Activated CD4-positive, alpha-beta memory T cell treated with anti-CD3 and anti-CD28 coated beads, Interleukin-2, amount 10 ng/mL, durations not matched to agents 7 days and 5 days (primary cell): ENCODE data around the gene PEX6. TPM values are rescaled to one million over a fixed set of nuclear protein-coding genes. Genes with fewer than 3 reads are reported as not detected.

Source experiments
- CTCF ChIA-PET: fragments of 350-600 bp; sonication (Branson Sonifier 250); formaldehyde crosslinking; loops from one replicate; lab custom pipeline; 2021; ENCODE audit warnings: antibody characterized with exemption, inconsistent platforms; lab: Charles Lee
- POLR2A ChIA-PET: fragments of 350-600 bp; sonication (Branson Sonifier 250); formaldehyde crosslinking; loops from one replicate; lab custom pipeline; 2021; ENCODE audit warnings: antibody characterized with exemption; lab: Charles Lee
- DNase-seq: peaks from one replicate; pipeline ENCODE4 v3.0.0-alpha.2; 2020
- H3K27ac Mint-ChIP-seq: one replicate; pipeline ENCODE4 v1.8.0; 2021; ENCODE audit warnings: mild to moderate bottlenecking, mixed read lengths
- H3K27me3 Mint-ChIP-seq: one replicate; pipeline ENCODE4 v1.8.0; 2021; ENCODE audit warnings: mixed read lengths
- H3K36me3 Mint-ChIP-seq: one replicate; pipeline ENCODE4 v1.8.0; 2021; ENCODE audit warnings: low read depth, mixed read lengths
- H3K4me1 Mint-ChIP-seq: one replicate; pipeline ENCODE4 v1.8.0; 2021; ENCODE audit warnings: mixed read lengths
- H3K4me3 Mint-ChIP-seq: one replicate; pipeline ENCODE4 v1.8.0; 2021; ENCODE audit warnings: mild to moderate bottlenecking, mixed read lengths
- H3K9me3 Mint-ChIP-seq: one replicate; pipeline ENCODE4 v1.8.0; 2021; ENCODE audit warnings: mixed read lengths
- total RNA-seq, 2 experiments: library from RNA; stranded (reverse); gene quantifications; one replicate each; pipeline ENCODE4 v1.2.3, GENCODE V29; 2021

Gene PEX6
- total RNA-seq, result 10 to 100 TPM; 27.4 to 29.1 TPM

GRCh38 chr6:42978839-42979522 is at the start of gene PEX6:
Gene PEX6, minus strand, starts transcription at chr6:42979181. Its CDS starts 31 bp downstream, at chr6:42979150.
- H3K9me3 Mint-ChIP-seq, result no peaks in the 10 kb centered on the region
- POLR2A ChIA-PET, result interaction anchor here (0.6 to 3.1 kb wide), 36 partner anchors 8 to 531 kb away, joined by 3 to 57 read pairs (median 5); partner anchors contain the start of genes CNPY3, CUL7, GNMT and KLC4

GRCh38 chr6:43026365-43026764 is 47.4 kb upstream of the PEX6 start:
- H3K4me1 Mint-ChIP-seq, result peaks cover 24% of the 10 kb centered on the region
- ChIA-PET POLR2A (interaction anchor here (0.6 kb wide), 1 partner anchor 9 kb away, joined by 4 read pairs; no protein-coding TSS in a partner anchor), CTCF (interaction anchor here (1.3 kb wide), 1 partner anchor 118 kb away, joined by 3 read pairs; no protein-coding TSS in a partner anchor)
- no peak for DNase-seq
- no peak overlapping the region for H3K27ac Mint-ChIP-seq
- H3K36me3 Mint-ChIP-seq, result peaks cover 56% of the 10 kb centered on the region
- H3K4me3 Mint-ChIP-seq, result no peak overlapping the region
- no peaks in the 10 kb centered on the region for H3K27me3 Mint-ChIP-seq
- H3K9me3 Mint-ChIP-seq, result no peaks in the 10 kb centered on the region

More at GRCh38 chr6:42978839-42979522, at the start of gene PEX6:
- Mint-ChIP-seq H3K27me3 (no peaks in the 10 kb centered on the region), H3K36me3 (peaks cover 19% of the 10 kb centered on the region), H3K27ac (peak within 1 kb of the TSS; percentile 99), H3K4me1 (peaks cover 51% of the 10 kb centered on the region), H3K4me3 (peak within 1 kb of the TSS; percentile 88)
- CTCF ChIA-PET, result interaction anchor here (0.9 to 1.6 kb wide), 3 partner anchors 10 to 47 kb away, joined by 3 to 5 read pairs (median 3); partner anchors contain the start of gene KLHDC3
- peak; percentile 97 for DNase-seq

GRCh38 chr6:43024436-43024835 is 45.5 kb upstream of the PEX6 start:
- Mint-ChIP-seq H3K9me3 (no peaks in the 10 kb centered on the region), H3K36me3 (peaks cover 59% of the 10 kb centered on the region), H3K27ac (peak overlapping the region; percentile 37), H3K4me1 (peaks cover 31% of the 10 kb centered on the region), H3K4me3 (peak overlapping the region; percentile 7), H3K27me3 (no peaks in the 10 kb centered on the region)
- POLR2A ChIA-PET, result interaction anchor here (0.6 to 1.3 kb wide), 4 partner anchors 10 to 145 kb away, joined by 3 to 5 read pairs (median 4); partner anchors contain the start of genes KLHDC3, MEA1 and PPP2R5D
- CTCF ChIA-PET, result interaction anchor here (0.6 kb wide), 1 partner anchor 395 kb away, joined by 3 read pairs; no protein-coding TSS in a partner anchor
- no peak for DNase-seq

GRCh38 chr6:43021270-43022047 is 42.5 kb upstream of the PEX6 start, which contains the start of gene RRP36:
Gene RRP36, plus strand, starts transcription at chr6:43021623. Its CDS starts 32 bp downstream, at chr6:43021655.
- DNase-seq, result peak; percentile 63
- Mint-ChIP-seq H3K4me3 (peak within 1 kb of the TSS; percentile 85), H3K27ac (peak within 1 kb of the TSS; percentile 79), H3K27me3 (no peaks in the 10 kb centered on the region), H3K4me1 (peaks cover 46% of the 10 kb centered on the region), H3K9me3 (no peaks in the 10 kb centered on the region), H3K36me3 (peaks cover 62% of the 10 kb centered on the region)
- ChIA-PET CTCF (interaction anchor here (0.8 to 2.3 kb wide), 9 partner anchors 8 to 122 kb away, joined by 3 to 13 read pairs (median 3); partner anchors contain the start of genes CNPY3, KLC4, KLHDC3 and MEA1), POLR2A (interaction anchor here (0.7 to 3.8 kb wide), 14 partner anchors 7 to 1163 kb away, joined by 3 to 27 read pairs (median 4); partner anchors contain the start of genes CNPY3, CUL7, KLHDC3 and PEX6)

- peaks cover 49% of the 10 kb centered on the region for H3K4me1 Mint-ChIP-seq
- H3K27me3 Mint-ChIP-seq, result no peaks in the 10 kb centered on the region
- ChIA-PET POLR2A (interaction anchor here (0.9 to 3.8 kb wide), 9 partner anchors 8 to 496 kb away, joined by 3 to 27 read pairs (median 5); partner anchors contain the start of genes CNPY3, CUL7, PEX6 and POLR1C), CTCF (interaction anchor here (0.9 to 2.3 kb wide), 6 partner anchors 8 to 123 kb away, joined by 3 to 13 read pairs (median 4); partner anchors contain the start of genes KLC4 and MRPL2)
- H3K4me3 Mint-ChIP-seq, result peak overlapping the region; percentile 85
- peaks cover 59% of the 10 kb centered on the region for H3K36me3 Mint-ChIP-seq
- no peak for DNase-seq
- no peaks in the 10 kb centered on the region for H3K9me3 Mint-ChIP-seq
- peak overlapping the region; percentile 79 for H3K27ac Mint-ChIP-seq
These were observed 41.9 kb upstream of the PEX6 start for GRCh38 chr6:43020847-43021246.

- Mint-ChIP-seq H3K9me3 (no peaks in the 10 kb centered on the region), H3K36me3 (peaks cover 56% of the 10 kb centered on the region), H3K27me3 (no peaks in the 10 kb centered on the region), H3K4me3 (peak overlapping the region; percentile 5), H3K4me1 (peaks cover 53% of the 10 kb centered on the region), H3K27ac (peak overlapping the region; percentile 37)
- CTCF ChIA-PET, result interaction anchor here (0.9 to 1.0 kb wide), 2 partner anchors 75 to 119 kb away, joined by 3 to 4 read pairs; no protein-coding TSS in a partner anchor
- DNase-seq, result no peak
- POLR2A ChIA-PET, result interaction anchor here (1.0 to 3.8 kb wide), 6 partner anchors 13 to 497 kb away, joined by 3 to 27 read pairs (median 6); partner anchors contain the start of genes CNPY3, CUL7, PEX6 and POLR1C
These were observed 41.2 kb upstream of the PEX6 start for GRCh38 chr6:43020052-43020705.

- POLR2A ChIA-PET, result interaction anchor here (1.5 to 3.8 kb wide), 2 partner anchors 34 to 39 kb away, joined by 3 to 27 read pairs; partner anchors contain the start of gene CUL7
- Mint-ChIP-seq H3K27ac (no peak overlapping the region), H3K9me3 (no peaks in the 10 kb centered on the region), H3K27me3 (no peaks in the 10 kb centered on the region), H3K4me1 (peaks cover 53% of the 10 kb centered on the region), H3K4me3 (no peak overlapping the region), H3K36me3 (peaks cover 45% of the 10 kb centered on the region)
- no peak for DNase-seq
- CTCF ChIA-PET, result no interaction called here
These were observed 40.2 kb upstream of the PEX6 start for GRCh38 chr6:43019152-43019551.

- H3K4me3 Mint-ChIP-seq, result no peak overlapping the region
- ChIA-PET CTCF (no interaction called here), POLR2A (interaction anchor here (1.4 to 1.6 kb wide), 2 partner anchors 38 to 42 kb away, joined by 3 to 8 read pairs; partner anchors contain the start of genes KLC4, MRPL2 and PEX6)
- no peak overlapping the region for H3K27ac Mint-ChIP-seq
- H3K27me3 Mint-ChIP-seq, result no peaks in the 10 kb centered on the region
- no peak for DNase-seq
- peaks cover 58% of the 10 kb centered on the region for H3K36me3 Mint-ChIP-seq
- no peaks in the 10 kb centered on the region for H3K9me3 Mint-ChIP-seq
- peaks cover 61% of the 10 kb centered on the region for H3K4me1 Mint-ChIP-seq
These were observed 38.0 kb upstream of the PEX6 start for GRCh38 chr6:43016943-43017334.

- CTCF ChIA-PET, result no interaction called here
- H3K27ac Mint-ChIP-seq, result no peak overlapping the region
- H3K36me3 Mint-ChIP-seq, result peaks cover 60% of the 10 kb centered on the region
- H3K4me3 Mint-ChIP-seq, result peak overlapping the region; percentile 27
- no peak for DNase-seq
- H3K4me1 Mint-ChIP-seq, result peaks cover 65% of the 10 kb centered on the region
- H3K27me3 Mint-ChIP-seq, result no peaks in the 10 kb centered on the region
- no peaks in the 10 kb centered on the region for H3K9me3 Mint-ChIP-seq
- POLR2A ChIA-PET, result interaction anchor here (1.0 to 4.0 kb wide), 4 partner anchors 32 to 629 kb away, joined by 3 to 21 read pairs (median 6); partner anchors contain the start of genes KLC4, MRPL2, PEX6 and PPP2R5D
These were observed 37.4 kb upstream of the PEX6 start for GRCh38 chr6:43016176-43016942.

GRCh38 chr6:43014434-43014909 is 35.5 kb upstream of the PEX6 start:
- H3K9me3 Mint-ChIP-seq, result no peaks in the 10 kb centered on the region
- peaks cover 63% of the 10 kb centered on the region for H3K36me3 Mint-ChIP-seq
- POLR2A ChIA-PET, result interaction anchor here (0.6 to 4.2 kb wide), 17 partner anchors 8 to 243 kb away, joined by 3 to 40 read pairs (median 4); partner anchors contain the start of genes CNPY3, CUL7, KLC4 and MRPL2
- DNase-seq, result no peak
- no peaks in the 10 kb centered on the region for H3K27me3 Mint-ChIP-seq
- CTCF ChIA-PET, result interaction anchor here (0.7 to 2.0 kb wide), 12 partner anchors 8 to 160 kb away, joined by 3 to 9 read pairs (median 4); partner anchors contain the start of genes CNPY3, CUL7, PEX6 and PPP2R5D
- H3K4me1 Mint-ChIP-seq, result peaks cover 62% of the 10 kb centered on the region
- peak overlapping the region; percentile 93 for H3K4me3 Mint-ChIP-seq
- peak overlapping the region; percentile 82 for H3K27ac Mint-ChIP-seq
